Activated CD4-positive, alpha-beta T cell treated with anti-CD3 and anti-CD28 coated beads for 1 hour (primary cell): ENCODE data around the gene MUC5B.
"Not testable (repeated sequence)": the region's sequence is repeated elsewhere in the genome, so short reads cannot be mapped to it uniquely, and the experiment has no call there.

ENCODE experiments used
- DNase-seq: peaks from one replicate; pipeline ENCODE4 v3.0.0-alpha.2; 2020

Gene MUC5B

DNA sequence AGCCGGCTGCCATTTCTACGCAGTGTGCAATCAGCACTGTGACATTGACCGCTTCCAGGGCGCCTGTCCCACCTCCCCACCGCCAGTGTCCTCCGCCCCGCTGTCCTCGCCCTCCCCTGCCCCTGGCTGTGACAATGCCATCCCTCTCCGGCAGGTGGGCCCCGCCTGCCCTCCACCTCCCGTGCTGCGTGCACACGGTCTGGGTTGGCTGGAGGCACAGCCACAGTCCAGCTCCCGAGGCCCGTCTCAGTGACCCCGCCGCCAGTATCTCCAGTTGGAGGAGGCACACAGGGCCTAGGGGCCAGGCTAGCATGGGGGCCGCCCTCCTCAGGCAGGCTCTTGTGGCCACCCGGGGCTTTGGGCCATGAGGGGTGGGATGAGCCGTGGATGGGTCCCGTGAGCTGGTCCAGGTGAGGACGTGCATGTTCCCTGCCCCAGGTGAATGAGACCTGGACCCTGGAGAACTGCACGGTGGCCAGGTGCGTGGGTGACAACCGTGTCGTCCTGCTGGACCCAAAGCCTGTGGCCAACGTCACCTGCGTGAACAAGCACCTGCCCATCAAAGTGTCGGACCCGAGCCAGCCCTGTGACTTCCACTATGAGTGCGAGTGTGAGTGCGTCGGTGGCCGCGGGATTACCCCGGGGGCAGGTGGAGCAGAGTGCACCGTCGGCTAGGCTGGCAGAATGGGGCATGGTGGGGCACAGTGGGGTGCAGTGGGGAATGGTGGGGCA is 29.7 kb downstream of the MUC5B start:
- no peak for DNase-seq

DNA sequence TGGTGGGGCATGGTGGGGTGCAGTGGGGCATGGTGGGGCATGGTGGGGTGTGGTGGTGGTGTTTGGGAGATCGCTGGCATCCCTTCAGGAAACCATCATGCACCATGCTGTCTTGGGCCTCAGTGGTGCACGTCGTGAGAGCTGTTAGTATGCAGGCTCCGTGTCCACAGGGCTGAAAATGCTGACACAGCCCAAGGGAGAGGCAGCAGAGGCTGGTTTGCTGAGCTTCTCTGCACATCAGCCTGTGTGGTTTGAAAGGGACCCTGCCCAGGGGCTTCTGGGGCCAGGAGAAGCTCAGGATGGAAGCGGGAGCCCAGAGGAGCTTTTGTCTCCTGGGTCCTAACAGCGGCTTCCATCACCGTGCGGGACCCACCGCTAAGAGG is 30.2 kb downstream of the MUC5B start:
- no peak for DNase-seq

DNA sequence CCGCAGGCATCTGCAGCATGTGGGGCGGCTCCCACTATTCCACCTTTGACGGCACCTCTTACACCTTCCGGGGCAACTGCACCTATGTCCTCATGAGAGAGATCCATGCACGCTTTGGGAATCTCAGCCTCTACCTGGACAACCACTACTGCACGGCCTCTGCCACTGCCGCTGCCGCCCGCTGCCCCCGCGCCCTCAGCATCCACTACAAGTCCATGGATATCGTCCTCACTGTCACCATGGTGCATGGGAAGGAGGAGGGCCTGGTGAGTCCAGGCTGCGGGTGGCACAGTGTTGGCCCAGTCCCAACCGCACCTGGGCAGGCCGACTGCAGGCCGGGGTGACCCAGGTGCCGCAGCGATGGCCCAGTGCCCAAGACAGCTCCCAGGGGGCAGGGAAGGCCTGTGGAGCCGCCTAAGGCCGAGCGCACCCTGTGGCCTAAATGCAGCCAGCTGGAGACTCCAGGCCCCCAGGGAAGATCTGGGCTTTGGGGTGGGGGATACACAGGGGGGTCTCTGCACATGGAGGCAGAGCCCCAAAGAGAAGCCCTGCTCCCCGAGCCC is 31.3 kb downstream of the MUC5B start:
- no peak for DNase-seq

DNA sequence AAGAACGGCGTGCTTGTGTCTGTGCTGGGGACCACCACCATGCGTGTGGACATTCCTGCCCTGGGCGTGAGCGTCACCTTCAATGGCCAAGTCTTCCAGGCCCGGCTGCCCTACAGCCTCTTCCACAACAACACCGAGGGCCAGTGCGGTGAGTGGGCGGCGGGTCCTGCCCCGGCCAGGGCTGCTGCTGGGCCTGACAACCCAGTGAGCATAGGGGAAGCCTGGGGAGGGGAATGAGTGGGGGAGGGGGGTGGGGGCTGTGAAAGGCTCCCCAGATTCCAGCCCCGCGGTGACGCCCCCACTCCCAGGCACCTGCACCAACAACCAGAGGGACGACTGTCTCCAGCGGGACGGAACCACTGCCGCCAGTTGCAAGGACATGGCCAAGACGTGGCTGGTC is 31.9 kb downstream of the MUC5B start:
- no peak for DNase-seq

DNA sequence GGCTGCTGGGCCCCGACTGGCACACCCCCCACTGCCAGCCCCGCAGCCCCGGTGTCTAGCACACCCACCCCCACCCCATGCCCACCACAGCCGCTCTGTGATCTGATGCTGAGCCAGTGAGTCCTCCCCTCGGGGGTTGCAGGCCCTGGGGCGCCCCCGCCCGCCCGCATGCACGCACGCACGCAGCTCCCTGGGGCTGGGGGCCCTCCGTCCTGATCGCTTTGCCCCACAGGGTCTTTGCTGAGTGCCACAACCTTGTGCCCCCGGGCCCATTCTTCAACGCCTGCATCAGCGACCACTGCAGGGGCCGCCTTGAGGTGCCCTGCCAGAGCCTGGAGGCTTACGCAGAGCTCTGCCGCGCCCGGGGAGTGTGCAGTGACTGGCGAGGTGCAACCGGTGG is 32.3 kb downstream of the MUC5B start:
- no peak for DNase-seq

DNA sequence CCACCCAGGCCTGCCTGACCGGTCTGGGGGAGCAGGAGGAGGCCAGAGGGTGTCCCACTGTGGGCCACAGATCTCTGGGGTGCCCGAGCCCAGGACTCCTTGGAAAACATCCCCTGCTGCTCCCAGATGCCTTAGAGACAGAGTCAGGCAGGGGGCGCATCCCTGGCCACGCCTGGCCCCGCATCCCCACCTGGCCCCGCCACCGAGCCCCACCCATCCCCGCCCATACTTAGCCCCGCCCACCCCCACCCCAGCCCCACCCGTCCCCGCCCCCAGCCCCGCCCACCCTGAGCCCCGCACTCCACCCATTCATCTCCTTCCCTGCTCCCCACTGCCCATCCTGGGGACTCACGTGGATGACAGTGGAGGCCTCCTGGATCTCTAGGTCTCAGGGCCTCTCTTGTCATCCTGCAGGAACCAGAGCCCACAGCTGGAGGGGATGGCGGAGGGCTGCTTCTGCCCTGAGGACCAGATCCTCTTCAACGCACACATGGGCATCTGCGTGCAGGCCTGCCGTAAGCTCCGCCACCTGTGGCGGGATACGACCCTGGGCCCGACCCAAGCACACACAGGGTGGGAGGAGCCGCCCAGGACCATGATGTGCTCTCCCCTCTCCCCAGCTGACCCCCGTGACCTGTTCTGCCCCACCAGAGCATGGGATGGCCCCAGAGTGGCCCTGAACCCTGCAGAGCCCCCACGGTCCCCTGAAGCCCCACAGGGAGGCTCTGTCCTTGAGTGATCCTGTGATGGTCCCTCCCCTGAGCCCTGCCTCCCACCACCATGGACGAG is 33.6 kb downstream of the MUC5B start:
- DNase-seq: no peak

DNA sequence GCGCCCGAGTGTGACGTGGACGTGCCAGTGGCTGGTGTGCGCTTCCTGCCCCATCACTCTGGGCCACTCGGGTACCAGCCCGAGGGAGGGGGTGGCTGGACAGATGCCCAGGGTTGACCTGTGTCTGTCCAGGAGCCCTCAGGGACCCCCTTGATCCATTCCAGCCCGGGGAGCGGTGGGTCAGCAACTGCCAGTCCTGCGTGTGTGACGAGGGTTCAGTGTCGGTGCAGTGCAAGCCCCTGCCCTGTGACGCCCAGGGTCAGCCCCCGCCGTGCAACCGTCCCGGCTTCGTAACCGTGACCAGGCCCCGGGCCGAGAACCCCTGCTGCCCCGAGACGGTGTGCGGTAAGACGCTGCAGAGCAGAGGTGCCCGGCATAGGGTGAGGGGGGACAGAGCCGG is 34.5 kb downstream of the MUC5B start:
- no peak for DNase-seq

DNA sequence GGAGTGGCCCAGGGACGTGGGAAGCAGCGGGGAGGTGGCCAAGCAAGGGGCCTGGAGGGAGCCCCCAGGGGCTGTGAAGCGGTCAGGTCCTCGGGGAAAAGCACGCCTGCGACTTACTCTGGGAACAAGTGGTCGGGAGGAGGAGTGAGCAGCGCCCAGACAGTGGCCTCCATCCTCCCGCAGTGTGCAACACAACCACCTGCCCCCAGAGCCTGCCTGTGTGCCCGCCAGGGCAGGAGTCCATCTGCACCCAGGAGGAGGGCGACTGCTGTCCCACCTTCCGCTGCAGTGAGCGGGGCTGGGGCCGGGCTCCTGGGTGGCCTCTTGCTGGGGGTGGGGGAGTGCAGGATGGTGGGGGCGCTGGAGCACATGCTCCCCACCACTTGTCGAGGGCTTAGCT is 35.0 kb downstream of the MUC5B start:
- DNase-seq: no peak

DNA sequence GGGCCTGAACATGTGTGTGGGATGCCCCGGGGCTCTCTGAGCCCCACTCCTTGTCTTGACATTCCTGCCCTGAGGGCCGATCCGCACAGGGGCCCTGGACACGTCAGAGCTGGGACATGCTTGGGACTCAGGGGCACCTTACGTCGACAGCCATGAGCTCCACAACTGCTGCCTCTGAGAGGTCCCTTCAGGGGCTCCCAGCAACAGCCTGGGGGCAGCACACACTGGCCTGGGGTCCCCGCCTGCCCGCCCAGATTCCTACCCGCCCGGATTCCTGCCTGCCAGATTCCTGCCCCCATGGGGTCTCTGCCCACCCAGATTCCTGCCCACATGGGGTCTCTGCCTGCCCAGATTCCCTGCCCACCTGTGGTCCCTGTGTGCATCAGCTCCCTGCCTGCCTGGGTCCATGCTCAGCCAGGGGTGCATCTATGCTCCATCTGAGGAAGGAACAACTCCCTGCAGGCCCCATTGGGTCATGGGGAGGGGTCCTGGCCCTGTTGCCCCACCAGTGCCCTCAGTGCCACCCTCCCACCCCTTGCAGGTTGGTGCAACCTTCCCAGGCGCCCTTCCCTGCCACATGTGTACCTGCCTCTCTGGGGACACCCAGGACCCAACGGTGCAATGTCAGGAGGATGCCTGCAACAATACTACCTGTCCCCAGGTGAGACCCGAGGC is 35.7 kb downstream of the MUC5B start:
- no peak for DNase-seq

DNA sequence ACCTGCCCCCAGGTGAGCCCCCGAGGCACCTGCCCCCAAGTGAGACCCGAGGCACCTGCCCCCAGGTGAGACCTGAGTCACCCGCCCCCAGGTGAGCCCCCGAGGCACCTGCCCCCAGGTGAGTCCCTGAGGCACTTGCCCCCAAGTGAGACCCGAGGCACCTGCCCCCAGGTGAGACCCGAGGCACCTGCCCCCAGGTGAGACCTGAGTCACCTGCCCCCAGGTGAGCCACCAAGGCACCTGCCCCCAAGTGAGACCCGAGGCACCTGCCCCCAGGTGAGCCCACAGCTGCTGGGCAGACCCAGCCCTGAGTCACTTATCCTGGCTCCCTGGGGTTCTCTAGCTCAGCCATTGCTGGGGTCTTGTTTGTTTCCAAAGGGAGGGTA is 36.2 kb downstream of the MUC5B start:
- DNase-seq: no peak

DNA sequence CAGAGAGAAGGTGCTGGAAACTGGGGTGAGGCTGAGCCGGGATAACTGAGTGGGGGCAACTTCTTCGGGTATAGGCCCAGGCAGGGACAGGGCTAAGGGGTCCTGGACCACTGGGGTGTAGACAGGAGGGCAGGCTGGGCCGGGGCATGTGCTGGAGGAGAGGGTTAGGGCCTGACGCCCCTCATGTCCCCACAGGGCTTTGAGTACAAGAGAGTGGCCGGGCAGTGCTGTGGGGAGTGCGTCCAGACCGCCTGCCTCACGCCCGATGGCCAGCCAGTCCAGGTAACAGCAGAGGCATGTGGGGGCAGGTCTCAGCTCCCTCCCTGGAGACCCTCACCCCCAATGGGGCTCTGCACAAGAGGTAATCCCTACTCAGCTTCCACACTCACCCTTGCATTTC is 36.7 kb downstream of the MUC5B start:
- no peak for DNase-seq

DNA sequence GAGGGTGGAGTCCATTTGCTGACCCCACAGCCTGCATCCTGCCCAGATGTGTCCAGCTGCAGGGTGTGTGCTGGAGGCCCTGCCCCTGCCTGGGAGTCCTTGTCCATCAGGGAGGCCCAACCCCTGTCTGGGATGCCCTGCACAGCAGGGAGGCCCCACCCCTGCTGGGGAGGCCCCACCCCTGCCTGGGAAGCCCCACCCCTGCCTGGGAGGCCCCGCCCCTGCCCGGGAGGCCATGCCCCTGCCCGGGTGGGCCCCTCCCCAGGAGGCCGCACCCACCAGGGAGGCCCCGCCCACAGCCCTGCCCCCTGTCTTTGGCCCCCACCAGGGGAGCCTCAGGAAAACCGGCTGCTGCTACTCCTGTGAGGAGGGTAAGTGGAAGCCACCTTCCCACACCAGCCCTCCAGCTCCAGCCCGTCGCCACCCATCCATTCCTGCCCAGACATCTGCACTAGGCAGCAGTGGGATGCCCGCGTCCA is 37.2 kb downstream of the MUC5B start:
- DNase-seq: no peak

DNA sequence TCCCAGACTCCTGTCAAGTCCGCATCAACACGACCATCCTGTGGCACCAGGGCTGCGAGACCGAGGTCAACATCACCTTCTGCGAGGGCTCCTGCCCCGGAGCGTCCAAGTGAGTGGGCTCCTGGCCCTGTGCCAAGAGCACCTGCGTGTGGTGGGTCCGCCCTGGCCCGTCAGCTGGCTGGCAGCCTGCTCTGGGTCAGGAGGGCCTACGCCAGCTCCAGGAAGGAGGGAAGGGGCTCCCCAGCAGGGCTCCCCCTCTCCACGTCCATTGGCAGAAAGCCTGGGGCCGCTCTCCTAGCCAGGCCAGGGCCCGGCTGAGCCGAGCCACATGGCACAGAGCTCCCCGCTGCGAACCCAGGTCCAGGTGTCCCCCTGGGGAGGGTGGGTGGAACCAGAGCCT is 37.8 kb downstream of the MUC5B start:
- no peak for DNase-seq

DNA sequence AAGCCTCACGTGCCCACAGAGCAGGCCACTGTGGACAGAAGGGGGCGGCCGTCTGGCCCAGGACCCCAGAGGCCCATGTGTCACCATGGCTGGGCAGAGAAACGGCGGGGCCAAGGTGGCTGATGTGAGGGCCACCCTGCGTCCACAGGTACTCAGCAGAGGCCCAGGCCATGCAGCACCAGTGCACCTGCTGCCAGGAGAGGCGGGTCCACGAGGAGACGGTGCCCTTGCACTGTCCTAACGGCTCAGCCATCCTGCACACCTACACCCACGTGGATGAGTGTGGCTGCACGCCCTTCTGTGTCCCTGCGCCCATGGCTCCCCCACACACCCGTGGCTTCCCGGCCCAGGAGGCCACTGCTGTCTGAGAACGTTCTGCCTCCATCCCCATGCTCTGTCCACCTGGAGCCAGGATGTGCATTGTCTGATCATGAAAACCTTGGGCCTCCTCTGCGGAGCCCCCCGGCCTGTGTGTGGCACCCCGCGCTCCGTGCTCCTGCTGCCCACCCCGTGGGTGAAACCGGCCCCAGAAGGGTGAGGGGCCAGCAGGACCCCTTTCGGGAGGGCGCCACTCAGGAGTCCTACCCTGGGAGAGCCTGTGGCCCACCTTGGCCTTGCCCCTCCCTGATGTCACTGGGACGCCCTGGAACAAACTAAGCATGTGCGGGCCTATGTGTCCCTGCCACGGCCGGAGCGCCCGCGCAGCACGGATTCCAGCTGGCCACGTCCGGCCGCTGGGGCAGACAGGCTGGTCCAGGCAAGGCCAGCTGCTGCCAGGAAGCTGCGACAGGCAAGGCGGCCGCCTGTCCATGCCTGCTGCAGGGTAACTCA is 38.6 kb downstream of the MUC5B start:
- no peak for DNase-seq

DNA sequence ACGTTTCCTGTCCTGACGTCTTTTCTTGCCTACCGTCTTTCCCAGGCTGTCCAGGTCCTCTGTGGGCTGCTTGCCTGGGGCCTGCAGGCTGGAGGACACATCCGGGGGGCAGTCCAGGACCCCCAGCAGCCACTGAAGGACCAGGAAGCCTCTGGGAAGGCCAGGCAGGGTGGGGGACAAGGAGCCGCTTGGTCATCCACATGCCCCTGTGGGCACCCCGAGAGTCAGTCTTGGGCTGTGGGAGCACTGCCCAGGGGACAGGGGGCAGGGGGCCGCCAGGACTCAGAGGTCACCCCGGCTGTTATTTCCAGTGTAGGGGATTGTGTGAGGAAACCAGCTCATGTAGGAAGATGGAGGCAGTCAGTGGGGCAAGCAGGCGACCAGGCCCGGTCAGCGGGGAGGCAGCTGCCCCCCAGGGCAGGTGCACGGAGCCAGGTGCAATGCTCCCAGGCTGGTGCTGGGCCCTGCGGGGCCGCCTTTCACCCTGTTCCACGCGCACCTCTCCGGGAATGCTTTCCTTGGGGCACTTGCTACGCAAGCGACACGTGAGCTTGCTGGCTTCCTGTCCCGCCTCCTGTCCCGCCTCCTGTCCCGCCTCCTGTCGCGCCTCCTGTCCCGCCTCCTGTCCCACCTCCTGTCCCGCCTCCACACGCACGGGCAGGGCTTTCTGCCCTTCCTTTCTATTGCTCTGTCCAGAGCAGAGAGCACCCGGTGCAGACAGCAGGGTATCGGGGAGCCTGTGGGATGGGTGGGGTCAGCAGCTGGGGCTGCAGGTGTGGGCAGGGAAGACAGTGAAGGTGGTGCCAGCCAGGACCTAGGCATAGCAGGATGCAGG is 39.5 kb downstream of the MUC5B start:
- DNase-seq: peak; percentile 77

DNA sequence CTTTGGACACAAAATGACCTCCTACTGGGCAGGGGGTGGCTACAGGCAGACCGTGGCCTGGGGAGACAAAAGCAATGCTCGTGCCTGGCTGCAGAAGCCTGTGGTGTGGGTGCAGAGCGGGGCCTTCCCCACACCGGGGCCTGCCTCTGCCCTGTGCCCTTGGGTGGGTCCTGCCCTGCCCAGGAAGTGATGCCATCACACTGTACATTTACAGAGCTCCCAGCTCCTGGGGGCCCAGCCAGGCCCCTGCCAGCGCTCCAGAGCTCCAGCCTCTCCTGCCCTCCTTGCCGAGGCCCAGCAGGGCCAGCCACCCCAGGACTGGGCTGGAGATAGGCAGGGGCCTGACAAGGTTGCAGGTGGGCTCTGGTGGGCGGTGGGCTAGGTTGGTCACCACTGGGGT is 40.1 kb downstream of the MUC5B start:
- no peak for DNase-seq

DNA sequence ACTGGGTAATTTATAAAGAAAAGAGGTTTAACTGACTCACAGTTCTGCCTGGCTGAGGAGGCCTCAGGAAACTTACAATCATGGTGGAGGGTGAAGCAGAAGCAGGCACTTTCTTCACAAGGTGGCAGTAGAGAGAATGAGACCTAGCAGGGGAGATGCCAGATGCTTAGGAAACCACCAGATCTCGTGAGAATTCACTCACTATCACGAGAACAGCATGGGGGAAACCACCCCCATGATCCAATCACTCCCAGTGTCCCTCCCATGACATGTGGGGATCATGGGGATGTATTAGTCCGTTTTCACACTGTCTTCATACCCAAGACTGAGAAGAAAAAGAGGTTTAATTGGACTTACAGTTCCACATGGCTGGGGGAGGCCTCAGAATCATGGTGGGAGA is 41.6 kb downstream of the MUC5B start:
- not testable (repeated sequence) for DNase-seq

DNA sequence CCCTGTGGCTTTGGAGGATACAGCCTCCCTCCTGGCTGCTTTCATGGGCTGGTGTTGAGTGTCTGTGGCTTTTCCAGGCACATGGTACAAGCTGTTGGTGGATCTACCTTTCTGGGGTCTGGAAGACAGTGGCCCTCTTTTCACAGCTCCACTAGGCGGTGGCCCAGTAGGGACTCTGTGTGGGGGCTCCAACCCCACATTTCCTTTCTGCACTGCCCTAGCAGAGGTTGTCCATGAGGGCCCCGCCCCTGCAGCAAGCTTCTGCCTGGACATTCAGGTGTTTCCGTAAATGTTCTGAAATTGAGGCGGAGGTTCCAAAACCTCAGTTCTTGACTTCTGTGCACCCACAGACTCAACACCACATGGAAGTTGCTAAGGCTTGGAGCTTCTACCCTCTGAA is 42.6 kb downstream of the MUC5B start:
- DNase-seq: not testable (repeated sequence)

DNA sequence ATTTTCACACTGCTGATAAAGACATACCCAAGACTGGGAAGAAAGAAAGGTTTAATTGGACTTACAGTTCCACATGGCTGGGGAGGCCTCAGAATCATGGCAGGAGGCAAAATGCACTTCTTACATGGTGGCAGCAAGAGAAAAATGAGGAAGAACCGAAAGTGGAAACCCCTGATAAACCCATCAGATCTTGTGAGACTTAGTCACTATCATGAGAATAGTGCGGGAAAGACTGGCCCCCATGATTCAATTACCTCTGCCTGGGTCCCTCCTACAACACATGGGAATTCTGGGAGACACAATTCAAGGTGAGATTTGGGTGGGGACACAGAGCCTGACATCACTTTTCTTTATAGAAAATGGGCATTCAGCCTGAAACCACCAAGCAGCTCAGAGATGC is 44.1 kb downstream of the MUC5B start:
- DNase-seq: not testable (repeated sequence)

DNA sequence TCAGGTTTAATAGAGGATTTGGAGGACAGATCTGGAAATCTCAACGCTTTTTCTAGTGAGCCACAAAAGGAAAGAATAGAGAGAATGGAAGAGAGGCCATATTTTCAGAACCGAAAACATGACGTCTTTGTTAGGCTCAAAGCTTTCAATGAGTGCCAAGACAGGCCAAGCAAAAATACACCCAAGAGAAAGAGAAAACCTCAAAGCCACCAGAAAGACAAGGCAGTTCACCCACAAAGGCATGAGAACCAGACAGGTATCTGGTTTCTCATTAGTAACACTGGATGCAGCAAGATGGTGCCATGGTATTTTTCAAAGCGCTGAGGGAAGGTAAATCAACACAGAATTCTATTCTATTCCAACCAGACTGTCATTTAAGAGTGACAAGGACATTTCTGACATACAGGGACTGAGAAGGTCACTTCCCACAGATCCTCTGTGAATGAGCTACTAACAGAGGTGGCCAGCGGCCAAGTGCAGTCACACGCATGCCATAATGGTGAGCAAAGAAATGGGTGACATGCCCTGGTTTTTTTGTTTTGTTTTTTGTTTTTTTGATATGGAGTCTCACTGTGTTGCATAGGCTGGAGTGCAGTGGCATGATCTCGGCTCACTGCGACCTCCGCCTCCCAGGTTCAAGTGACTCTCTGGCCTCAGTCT is 44.7 kb downstream of the MUC5B start:
- DNase-seq: no peak

DNA sequence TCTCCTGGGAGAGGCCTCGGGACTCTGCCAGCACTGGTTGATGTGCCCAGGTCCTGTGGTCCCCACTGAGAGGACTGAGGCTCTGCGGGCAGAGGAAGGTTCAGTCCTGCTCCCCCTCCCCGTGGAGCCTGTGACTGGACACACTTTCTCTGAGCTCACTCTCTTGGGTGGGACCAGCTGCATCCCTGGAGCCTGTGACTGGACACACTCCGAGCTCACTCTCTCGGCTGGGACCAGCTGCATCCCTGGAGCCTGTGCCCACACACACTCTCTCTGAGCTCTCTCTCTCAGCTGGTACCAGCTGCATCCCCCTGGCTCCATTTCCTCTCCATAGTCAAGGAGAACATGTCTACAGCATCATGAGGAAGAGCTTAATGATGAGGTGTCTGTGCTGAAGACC is 47.1 kb downstream of the MUC5B start:
- no peak for DNase-seq
